Activated naive CD8-positive, alpha-beta T cell treated with anti-CD3 and anti-CD28 coated beads for 36 hours (primary cell): ENCODE results near the gene ADCY4. TPM values are rescaled to one million over a fixed set of nuclear protein-coding genes. Genes with fewer than 3 reads are reported as not detected.
A peak's percentile ranks its signal among the peaks of the same experiment; 100 is the strongest.
"Not testable (repeated sequence)": the region's sequence is repeated elsewhere in the genome, so short reads cannot be mapped to it uniquely, and the experiment has no call there.

Experiments used
- DNase-seq: peaks from one replicate; pipeline ENCODE4 v3.0.0; 2021
- H3K27ac Mint-ChIP-seq: one replicate; pipeline ENCODE4 v1.8.0; 2022; ENCODE audit warnings: mild to moderate bottlenecking, moderate library complexity, mixed read lengths
- H3K27me3 Mint-ChIP-seq: one replicate; pipeline ENCODE4 v1.8.0; 2022; ENCODE audit warnings: mild to moderate bottlenecking, mixed read lengths
- H3K36me3 Mint-ChIP-seq: one replicate; pipeline ENCODE4 v1.8.0; 2021; ENCODE audit warnings: mild to moderate bottlenecking, mixed read lengths
- H3K4me1 Mint-ChIP-seq: one replicate; pipeline ENCODE4 v1.8.0; 2021; ENCODE audit warnings: mixed read lengths
- H3K4me3 Mint-ChIP-seq: one replicate; pipeline ENCODE4 v1.8.0; 2022; ENCODE audit warnings: mild to moderate bottlenecking, moderate library complexity, mixed read lengths
- H3K9me3 Mint-ChIP-seq: one replicate; pipeline ENCODE4 v1.8.0; 2022; ENCODE audit warnings: mixed read lengths
- total RNA-seq, 2 experiments: library from RNA; stranded (reverse); gene quantifications; one replicate each; pipeline ENCODE4 v1.2.3, GENCODE V29; 2021

The ADCY4 gene
- 1 to 10 TPM in 1 of 2 experiments, under 1 TPM in 1; 0.70 to 1.0 TPM for total RNA-seq

DNA sequence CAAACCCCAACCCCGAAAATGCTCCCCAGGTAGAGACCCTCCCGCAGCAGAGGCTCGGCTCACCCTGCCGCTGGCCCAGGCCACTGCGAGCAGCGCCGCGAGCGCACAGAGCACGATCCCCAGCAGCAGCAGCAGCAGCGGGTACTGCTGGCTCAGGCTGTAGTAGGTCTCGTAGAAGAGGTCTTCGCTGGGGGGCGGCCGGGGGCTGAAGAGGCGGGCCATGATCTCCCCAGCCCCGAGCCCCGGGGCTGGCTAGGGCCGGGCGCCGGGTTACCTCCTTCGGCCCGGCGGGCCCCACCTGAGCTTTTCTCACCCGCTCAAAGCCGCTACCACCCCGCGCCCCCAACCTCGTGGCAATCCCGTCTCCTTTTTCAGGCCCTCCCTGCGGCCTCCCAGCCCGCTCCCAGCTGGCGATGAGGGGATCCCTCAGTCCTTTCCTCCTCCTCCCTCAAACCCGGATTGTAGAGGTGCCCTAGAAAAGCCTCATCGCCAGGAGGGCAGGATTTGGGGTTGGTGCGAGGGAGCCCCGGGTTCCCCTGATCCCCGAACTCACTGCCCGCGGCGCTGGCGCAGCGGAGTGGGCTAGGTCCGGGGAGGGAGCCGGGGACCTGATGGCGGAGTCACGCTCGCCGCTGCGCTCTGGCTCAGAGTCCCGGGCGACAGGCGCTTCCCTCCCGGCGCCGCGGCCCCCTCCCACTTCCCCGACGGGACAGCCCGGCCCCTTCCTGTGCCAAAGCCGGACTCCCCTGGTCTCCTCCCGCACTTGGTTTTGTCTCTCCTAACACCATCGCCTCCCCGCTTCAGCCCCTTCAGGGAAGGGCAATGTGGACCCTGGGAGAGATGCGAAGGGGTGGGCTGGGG, at the start of gene ADCY4:
Gene ADCY4, minus strand, starts transcription at position 641 of the 861 bp plus-strand sequence. Its CDS starts 419 bp downstream, at position 222.
- H3K27me3 Mint-ChIP-seq, result peaks cover 49% of the 10 kb centered on the region
- no peak for DNase-seq
- peak within 1 kb of the TSS; percentile 50 for H3K4me3 Mint-ChIP-seq
- no peaks in the 10 kb centered on the region for H3K9me3 Mint-ChIP-seq
- peaks cover 34% of the 10 kb centered on the region for H3K4me1 Mint-ChIP-seq
- H3K27ac Mint-ChIP-seq, result no peak within 1 kb of the TSS
- peaks cover 4% of the 10 kb centered on the region for H3K36me3 Mint-ChIP-seq

DNA sequence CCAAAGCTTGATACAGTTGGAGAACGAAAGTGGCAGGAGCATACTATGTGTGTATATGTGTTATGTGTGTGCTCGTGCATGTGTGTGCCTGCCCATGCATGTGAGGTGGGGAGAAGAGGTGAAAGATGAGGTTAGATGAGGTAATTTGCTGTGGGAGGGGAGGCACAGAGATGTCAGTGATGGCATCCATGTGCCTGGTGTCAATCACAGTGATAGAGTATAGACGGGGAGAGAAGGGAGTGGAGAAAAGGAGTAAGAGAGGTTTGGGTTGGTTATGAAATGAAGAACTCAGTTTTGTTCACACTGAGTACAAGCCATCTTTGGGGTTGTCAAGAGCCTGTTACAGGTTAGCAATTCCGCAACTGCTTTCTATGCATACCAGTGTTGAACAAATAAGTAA, 49.3 kb upstream of the ADCY4 start:
- no peak for DNase-seq

DNA sequence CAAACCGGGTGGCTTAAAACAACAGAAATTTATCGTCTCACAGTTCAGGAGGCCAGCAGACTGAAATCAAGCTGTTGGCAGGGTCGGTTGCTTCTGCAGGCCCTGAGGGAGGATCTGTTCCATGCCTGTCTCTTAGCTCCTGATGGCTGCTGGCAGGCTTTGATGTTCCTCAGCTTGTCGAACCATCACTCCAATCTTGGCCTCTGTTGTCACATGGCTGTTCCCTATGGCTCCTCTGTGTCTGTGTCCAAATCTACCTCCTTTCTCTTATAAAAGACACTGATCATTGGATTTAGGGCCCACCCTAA, 47.1 kb upstream of the ADCY4 start:
- H3K27me3 Mint-ChIP-seq, result no peaks in the 10 kb centered on the region

More for the DNA sequence above, 49.3 kb upstream of the ADCY4 start:
- Mint-ChIP-seq H3K4me3 (no peak overlapping the region), H3K4me1 (peaks cover 3% of the 10 kb centered on the region), H3K9me3 (no peaks in the 10 kb centered on the region), H3K27me3 (no peaks in the 10 kb centered on the region), H3K36me3 (no peaks in the 10 kb centered on the region), H3K27ac (no peak overlapping the region)

DNA sequence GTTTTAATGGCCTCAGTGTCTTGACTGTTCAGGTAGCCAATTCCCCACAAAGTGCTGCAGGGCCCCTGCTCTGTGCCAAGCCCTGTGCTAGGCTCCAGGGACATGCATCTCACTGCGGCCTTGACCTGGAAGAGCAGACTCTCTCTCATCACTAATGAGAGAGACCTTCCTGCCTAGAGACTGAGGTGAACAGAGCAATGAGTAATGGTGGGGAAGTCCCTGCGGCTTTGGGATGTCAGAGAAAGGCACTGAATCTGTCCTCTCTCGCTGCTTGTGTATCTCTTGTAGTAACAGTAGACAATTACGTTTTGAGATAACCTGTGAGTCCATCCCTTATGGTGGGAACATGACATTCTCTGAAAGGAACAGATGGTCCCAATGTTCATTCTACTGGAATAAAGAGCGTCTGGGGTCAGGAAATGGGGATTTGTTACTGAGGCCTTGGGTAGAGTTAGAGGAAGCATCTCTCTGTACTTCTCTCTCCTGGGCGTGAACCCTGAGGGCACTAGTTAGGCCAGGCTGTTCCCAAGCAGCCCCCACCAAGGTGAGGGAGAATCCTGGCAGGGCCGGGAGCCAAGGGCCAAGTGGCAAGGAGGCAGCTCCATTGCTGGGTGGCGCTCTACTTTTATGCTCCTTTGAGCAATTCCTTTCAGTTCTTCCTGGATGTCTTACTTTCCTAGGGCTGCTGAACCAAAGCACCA, 46.6 kb upstream of the ADCY4 start:
- no peak for DNase-seq
- H3K4me3 Mint-ChIP-seq, result no peak overlapping the region
- H3K27me3 Mint-ChIP-seq, result no peaks in the 10 kb centered on the region
- H3K36me3 Mint-ChIP-seq, result no peaks in the 10 kb centered on the region
- H3K9me3 Mint-ChIP-seq, result no peaks in the 10 kb centered on the region
- H3K27ac Mint-ChIP-seq, result no peak overlapping the region
- H3K4me1 Mint-ChIP-seq, result peaks cover 3% of the 10 kb centered on the region

More for the DNA sequence above, 47.1 kb upstream of the ADCY4 start:
- H3K4me1 Mint-ChIP-seq, result peaks cover 3% of the 10 kb centered on the region
- no peaks in the 10 kb centered on the region for H3K9me3 Mint-ChIP-seq
- no peak overlapping the region for H3K27ac Mint-ChIP-seq
- DNase-seq, result no peak
- no peaks in the 10 kb centered on the region for H3K36me3 Mint-ChIP-seq
- H3K4me3 Mint-ChIP-seq, result no peak overlapping the region

DNA sequence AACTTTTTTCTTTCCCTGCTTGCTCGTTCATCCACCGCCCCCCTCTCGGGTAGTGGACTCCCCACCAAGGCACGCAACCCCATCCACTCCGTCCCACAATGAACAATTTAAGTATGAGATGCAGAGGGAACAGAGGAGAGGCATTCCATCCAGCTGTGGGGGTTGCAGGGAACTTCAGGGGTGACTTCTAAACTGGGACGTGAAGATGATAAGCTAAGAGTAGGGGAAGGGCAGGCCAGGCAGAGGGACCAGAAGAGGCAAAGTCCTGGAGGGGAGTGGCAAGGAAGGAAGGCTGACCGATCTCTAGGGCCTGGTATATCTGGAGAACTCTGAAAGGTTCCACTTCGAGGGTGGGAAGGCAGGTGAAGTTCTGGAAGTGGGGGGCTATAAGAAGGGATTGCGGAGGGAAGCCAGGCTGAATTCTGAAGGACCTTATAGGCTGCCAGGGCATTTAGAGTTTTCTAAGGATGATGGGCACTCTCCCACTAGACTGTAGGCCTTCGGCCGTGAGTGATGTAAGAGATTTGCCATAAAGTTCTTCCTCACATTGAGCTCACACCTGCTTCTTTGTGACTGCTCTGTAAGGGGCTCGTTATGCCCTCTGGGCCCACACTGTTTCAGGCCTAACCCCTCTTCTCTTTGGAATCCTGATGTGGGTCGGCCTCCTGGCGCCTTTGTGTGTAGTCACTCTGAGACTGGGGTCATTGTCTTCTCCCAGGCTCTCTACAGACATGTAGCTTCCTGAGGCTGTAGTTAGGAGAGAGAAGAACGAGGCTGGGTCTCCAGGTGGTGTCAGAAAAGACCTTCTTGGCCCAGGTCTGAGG, 45.2 kb upstream of the ADCY4 start:
- H3K9me3 Mint-ChIP-seq, result no peaks in the 10 kb centered on the region
- H3K36me3 Mint-ChIP-seq, result no peaks in the 10 kb centered on the region
- peaks cover 4% of the 10 kb centered on the region for H3K27me3 Mint-ChIP-seq
- no peak overlapping the region for H3K4me3 Mint-ChIP-seq
- no peak overlapping the region for H3K27ac Mint-ChIP-seq
- DNase-seq, result no peak
- peaks cover 3% of the 10 kb centered on the region for H3K4me1 Mint-ChIP-seq

DNA sequence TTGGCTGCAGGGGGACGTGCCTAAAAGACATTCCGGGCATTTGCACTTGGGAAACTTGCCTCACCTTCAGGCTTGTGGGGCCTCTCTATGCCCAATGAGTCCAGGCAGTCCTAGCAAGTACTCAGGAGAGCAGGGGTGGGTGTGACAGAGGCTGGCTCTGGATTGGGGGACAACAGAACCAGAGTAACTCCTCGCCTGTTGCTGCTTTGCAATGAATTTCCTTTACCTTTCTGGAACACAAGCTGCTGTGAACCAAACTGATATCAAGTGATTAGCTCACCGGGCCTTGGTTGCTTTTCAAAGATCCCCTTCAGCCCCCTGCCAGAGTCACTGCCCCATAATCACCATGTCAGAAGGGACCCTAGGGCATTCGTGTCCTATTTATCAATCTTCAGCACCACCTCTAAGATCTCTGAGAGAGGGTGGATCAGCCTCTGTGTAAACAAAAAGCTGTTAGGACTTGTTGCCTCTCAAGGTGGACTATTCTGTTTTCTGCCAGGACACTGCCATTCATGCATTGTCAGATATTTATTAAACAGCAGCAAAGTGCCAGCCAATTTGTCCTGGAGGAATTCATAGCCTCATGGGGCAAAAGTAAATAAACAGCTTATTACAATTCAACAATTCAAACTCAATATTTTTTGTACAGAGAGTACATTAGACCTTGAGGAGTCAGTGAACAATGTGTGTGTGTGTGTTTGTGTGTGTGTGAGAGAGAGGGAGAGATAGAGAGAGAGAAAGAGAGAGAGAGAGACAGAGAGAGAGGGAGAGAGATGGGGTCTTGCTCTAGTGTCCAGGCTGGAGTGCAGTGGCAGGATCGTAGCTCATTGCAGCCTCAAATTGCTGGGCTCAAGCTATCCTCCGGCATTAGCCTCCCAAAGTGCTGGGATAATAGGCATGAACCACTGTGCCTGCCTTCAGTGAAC, 44.4 kb upstream of the ADCY4 start:
- Mint-ChIP-seq H3K4me1 (peaks cover 3% of the 10 kb centered on the region), H3K4me3 (no peak overlapping the region), H3K27ac (no peak overlapping the region), H3K36me3 (no peaks in the 10 kb centered on the region), H3K27me3 (peaks cover 4% of the 10 kb centered on the region), H3K9me3 (no peaks in the 10 kb centered on the region)
- no peak for DNase-seq

DNA sequence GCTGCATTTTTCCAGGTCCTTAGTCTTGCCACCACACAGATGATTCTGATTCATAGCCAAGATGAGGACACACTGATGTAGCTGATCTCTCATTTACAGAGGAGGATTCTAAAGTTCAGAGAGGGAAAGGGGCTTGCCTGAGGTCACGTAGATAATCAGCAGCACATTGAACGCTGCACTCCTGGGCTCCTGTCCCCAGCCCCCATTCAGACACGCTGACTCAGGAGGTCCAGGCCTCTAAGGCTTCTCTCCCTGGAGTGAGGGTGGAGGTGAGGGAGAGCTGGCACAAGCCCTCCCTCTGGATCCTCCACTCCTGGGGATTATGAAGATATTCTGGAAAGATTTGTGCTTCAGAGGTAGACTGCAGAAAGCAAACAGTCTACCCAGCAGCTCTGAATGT, 43.5 kb upstream of the ADCY4 start:
- Mint-ChIP-seq H3K36me3 (no peaks in the 10 kb centered on the region), H3K27ac (no peak overlapping the region), H3K9me3 (no peaks in the 10 kb centered on the region), H3K27me3 (peaks cover 4% of the 10 kb centered on the region), H3K4me3 (no peak overlapping the region), H3K4me1 (peaks cover 3% of the 10 kb centered on the region)
- no peak for DNase-seq

DNA sequence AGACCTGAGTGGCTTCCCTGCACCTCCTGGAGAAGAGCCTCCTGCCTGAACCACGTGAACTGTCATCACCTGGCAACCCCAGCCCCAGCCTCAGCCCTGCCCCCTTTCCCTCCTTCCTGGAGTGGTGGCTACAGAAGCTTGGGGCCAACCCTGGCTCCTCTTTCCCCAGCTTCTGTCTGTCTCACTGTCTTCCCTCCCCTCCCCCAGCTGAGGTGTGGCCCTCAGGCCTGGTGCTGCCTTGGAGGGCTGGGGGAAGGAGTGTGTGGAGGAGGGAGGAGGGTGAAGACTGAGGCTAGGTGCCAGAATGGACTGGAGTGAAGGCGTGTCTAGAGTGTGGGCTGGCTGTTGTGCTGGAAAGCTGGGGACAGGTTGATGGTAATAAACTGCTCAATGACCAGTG, 42.8 kb upstream of the ADCY4 start:
- H3K27ac Mint-ChIP-seq, result no peak overlapping the region
- peaks cover 3% of the 10 kb centered on the region for H3K4me1 Mint-ChIP-seq
- no peaks in the 10 kb centered on the region for H3K9me3 Mint-ChIP-seq
- peaks cover 4% of the 10 kb centered on the region for H3K27me3 Mint-ChIP-seq
- H3K4me3 Mint-ChIP-seq, result no peak overlapping the region
- no peaks in the 10 kb centered on the region for H3K36me3 Mint-ChIP-seq
- DNase-seq, result no peak

DNA sequence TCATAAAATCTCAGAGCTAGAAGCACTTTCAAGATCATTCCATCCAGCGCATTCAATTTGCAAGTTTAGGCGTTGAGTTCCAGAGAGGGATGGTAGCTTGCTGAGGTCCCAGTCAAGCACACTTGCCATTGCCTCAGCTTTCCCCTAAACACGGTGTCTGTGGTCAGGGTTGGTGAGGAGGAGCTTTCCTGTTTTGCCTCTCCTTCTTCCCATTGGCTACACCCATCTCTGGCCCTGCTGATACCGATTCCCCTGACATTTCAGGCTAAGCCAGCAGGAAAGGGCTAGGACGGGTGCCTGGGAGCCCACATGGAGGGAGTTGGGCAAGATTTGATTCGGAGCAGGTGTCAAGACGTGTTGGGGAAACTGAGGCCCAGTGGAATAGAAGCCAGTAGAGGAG, 42.3 kb upstream of the ADCY4 start:
- H3K4me3 Mint-ChIP-seq, result no peak overlapping the region
- H3K36me3 Mint-ChIP-seq, result no peaks in the 10 kb centered on the region
- H3K27me3 Mint-ChIP-seq, result peaks cover 4% of the 10 kb centered on the region
- peaks cover 3% of the 10 kb centered on the region for H3K4me1 Mint-ChIP-seq
- DNase-seq, result no peak
- no peak overlapping the region for H3K27ac Mint-ChIP-seq
- H3K9me3 Mint-ChIP-seq, result no peaks in the 10 kb centered on the region

DNA sequence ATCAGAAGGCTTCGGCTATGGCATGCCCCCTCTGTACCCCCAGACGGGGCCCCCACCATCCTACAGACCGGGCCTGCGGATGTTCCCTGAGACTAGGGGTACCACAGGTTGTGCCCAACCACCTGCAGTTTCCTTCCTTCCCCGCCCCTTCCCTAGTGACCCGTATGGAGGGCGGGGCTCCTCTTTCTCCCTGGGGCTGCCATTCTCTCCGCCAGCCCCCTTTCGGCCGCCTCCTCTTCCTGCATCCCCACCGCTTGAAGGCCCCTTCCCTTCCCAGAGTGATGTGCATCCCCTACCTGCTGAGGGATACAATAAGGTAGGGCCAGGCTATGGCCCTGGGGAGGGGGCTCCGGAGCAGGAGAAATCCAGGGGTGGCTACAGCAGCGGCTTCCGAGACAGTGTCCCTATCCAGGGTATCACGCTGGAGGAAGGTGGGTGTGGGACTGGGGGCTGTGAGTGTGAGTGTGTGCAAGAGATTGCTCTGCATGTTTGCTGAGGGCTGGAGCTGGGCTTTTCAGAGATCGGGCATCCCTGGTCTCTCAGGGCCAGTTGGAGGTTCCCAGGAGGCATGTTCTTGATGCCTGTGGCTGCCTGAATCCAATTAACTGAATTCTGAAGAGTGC, 41.7 kb upstream of the ADCY4 start:
- Mint-ChIP-seq H3K27me3 (peaks cover 4% of the 10 kb centered on the region), H3K36me3 (no peaks in the 10 kb centered on the region), H3K9me3 (no peaks in the 10 kb centered on the region), H3K27ac (no peak overlapping the region), H3K4me3 (no peak overlapping the region), H3K4me1 (peaks cover 2% of the 10 kb centered on the region)
- DNase-seq, result no peak

DNA sequence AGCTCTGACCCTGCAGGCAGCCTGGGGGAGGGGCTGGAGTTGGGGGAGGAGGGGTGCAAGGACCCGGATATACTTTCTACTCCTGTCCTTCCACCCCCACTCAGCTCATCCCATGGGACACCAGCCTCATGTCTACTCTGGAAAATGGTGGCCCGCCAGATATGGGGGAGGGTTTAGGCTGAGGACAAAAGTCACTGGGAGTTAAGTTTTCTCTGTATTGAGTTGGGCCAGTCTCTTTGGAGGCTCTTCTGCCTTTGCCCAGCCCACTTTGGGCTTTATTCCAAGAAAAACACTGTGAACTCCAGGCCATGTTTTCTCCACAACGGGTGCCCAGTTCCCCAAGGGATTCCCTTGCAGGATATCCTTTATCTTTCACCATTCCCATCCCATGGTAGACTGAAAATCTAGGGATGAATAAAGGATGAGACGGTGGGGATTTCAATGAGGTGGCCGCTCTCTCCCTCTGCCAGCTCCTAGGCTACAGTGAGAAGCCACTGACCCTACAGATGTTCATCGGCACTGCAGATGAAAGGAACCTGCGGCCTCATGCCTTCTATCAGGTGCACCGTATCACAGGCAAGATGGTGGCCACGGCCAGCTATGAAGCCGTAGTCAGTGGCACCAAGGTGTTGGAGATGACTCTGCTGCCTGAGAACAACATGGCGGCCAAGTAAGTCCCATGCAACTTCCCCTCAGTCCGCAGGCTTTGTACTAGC, 38.0 kb upstream of the ADCY4 start:
- no peak for DNase-seq
- peaks cover 16% of the 10 kb centered on the region for H3K27me3 Mint-ChIP-seq
- H3K4me3 Mint-ChIP-seq, result no peak overlapping the region
- peaks cover 4% of the 10 kb centered on the region for H3K4me1 Mint-ChIP-seq
- H3K27ac Mint-ChIP-seq, result no peak overlapping the region
- H3K36me3 Mint-ChIP-seq, result no peaks in the 10 kb centered on the region
- no peaks in the 10 kb centered on the region for H3K9me3 Mint-ChIP-seq

DNA sequence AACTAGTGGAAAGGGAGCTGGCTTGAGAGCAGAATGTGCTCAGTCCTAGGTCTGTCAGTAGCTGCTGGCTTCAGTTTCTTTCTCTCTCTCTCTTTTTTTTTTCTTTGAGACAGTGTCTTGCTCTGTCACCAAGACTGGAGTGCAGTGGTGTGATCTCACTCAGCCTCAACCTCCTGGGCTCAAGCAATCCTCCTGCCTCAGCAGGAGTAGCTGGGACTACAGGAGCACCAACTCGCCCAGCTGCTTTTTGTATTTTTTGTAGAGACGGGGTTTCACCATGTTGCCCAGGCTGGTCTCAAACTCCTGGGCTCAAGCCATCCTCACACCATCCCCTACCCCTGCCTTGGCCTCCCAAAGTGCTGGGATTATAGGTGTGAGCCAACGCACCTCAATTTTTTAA, 36.7 kb upstream of the ADCY4 start:
- not testable (repeated sequence) for H3K27ac Mint-ChIP-seq, DNase-seq, H3K36me3 Mint-ChIP-seq, H3K4me3 Mint-ChIP-seq, H3K9me3 Mint-ChIP-seq
- H3K27me3 Mint-ChIP-seq, result peaks cover 29% of the 10 kb centered on the region
- H3K4me1 Mint-ChIP-seq, result peaks cover 15% of the 10 kb centered on the region

DNA sequence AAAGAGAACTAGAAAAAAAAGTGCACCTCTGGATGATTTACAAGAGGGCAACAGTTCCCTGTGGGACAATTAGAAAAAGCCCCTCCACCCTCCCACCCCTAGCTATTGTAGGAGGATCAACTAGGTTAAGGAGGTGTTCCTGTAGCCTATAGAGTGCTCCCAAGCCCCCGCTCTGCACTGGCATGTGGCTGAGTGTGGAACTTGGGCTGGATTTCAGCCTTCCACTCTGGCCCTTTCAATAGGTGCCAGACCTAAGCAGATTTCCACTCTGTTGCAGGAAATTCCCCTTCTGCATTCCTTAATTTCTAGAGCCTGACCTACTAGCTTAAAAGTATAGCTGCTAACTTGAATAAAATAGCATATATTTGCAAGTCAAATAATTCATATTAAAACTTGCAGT, 35.9 kb upstream of the ADCY4 start:
- H3K36me3 Mint-ChIP-seq, result no peaks in the 10 kb centered on the region

More for the DNA sequence above, 35.9 kb upstream of the ADCY4 start:
- H3K9me3 Mint-ChIP-seq, result no peaks in the 10 kb centered on the region
- H3K4me1 Mint-ChIP-seq, result peaks cover 18% of the 10 kb centered on the region
- H3K27me3 Mint-ChIP-seq, result peaks cover 34% of the 10 kb centered on the region
- H3K27ac Mint-ChIP-seq, result no peak overlapping the region
- no peak for DNase-seq
- H3K4me3 Mint-ChIP-seq, result no peak overlapping the region
